ENCODE data around the gene CILP2.

DNA sequence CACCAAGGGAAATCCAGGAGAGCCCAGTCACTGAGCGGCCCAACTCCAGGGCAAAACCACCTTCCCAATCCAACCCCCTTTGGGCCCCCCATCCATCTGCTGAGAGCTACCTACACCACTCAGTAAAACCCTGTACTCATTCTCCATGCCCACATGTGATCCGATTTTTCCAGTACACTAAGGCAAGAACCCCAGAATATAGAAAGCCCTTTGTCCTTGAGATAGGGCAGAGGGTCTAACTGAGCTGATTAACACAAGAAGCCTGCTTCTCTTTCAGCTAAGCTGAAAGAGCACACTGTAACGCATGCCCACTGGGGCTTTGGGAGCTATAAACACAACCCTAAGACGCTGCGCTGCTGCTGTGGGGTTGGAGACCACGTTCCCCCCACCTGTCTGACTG, 44.4 kb downstream of the CILP2 start:
- TF ChIP-seq, protein P1, sequence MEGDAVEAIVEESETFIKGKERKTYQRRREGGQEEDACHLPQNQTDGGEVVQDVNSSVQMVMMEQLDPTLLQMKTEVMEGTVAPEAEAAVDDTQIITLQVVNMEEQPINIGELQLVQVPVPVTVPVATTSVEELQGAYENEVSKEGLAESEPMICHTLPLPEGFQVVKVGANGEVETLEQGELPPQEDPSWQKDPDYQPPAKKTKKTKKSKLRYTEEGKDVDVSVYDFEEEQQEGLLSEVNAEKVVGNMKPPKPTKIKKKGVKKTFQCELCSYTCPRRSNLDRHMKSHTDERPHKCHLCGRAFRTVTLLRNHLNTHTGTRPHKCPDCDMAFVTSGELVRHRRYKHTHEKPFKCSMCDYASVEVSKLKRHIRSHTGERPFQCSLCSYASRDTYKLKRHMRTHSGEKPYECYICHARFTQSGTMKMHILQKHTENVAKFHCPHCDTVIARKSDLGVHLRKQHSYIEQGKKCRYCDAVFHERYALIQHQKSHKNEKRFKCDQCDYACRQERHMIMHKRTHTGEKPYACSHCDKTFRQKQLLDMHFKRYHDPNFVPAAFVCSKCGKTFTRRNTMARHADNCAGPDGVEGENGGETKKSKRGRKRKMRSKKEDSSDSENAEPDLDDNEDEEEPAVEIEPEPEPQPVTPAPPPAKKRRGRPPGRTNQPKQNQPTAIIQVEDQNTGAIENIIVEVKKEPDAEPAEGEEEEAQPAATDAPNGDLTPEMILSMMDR (IDR thresholded peaks at IDR 0.05), result no peak
- TF ChIP-seq ZFX (IDR thresholded peaks at IDR 0.05; ENCODE audit: borderline replicate concordance), result no peak

Measured in 22Rv1 (cell line).